Measurements from ENCODE around the gene AKAP13. TPM values are rescaled to one million over a fixed set of nuclear protein-coding genes. Genes with fewer than 3 reads are reported as not detected.

The AKAP13 gene
- polyA plus RNA-seq, 1 experiment: 13.6 TPM

GRCh38 chr15:85509973-85510372, 129.6 kb downstream of the AKAP13 start:
- Histone ChIP-seq H3K36me3 (ENCODE audit: control insufficient read depth, insufficient read depth, low read length) (no peaks in the 10 kb centered on the region), H3K27me3 (ENCODE audit: control insufficient read depth, insufficient read depth, low read length) (no peaks in the 10 kb centered on the region), H3K4me3 (ENCODE audit: low read depth, low read length) (no peak overlapping the region)
- ChIA-PET CTCF (interaction anchor here (1.6 to 1.7 kb wide), 2 partner anchors 10 to 21 kb away, joined by 4 to 6 read pairs; no protein-coding TSS in a partner anchor), POLR2A (no interaction called here)
- TF ChIP-seq CTCF (IDR thresholded peaks at IDR 0.05; ENCODE audit: insufficient read depth, low read depth, low read length): no peak
- DNase-seq (ENCODE audit: low read depth): no peak

- ChIA-PET POLR2A (no interaction called here), CTCF (no interaction called here)
- Histone ChIP-seq H3K4me3 (ENCODE audit: low read depth, low read length) (no peak overlapping the region), H3K27me3 (ENCODE audit: control insufficient read depth, insufficient read depth, low read length) (no peaks in the 10 kb centered on the region), H3K36me3 (ENCODE audit: control insufficient read depth, insufficient read depth, low read length) (no peaks in the 10 kb centered on the region)
- DNase-seq (ENCODE audit: low read depth): no peak
- no peak for TF ChIP-seq CTCF (IDR thresholded peaks at IDR 0.05; ENCODE audit: insufficient read depth, low read depth, low read length)
Measured at GRCh38 chr15:85514413-85514812, 134.0 kb downstream of the AKAP13 start.

GRCh38 chr15:85515212-85515611, 134.8 kb downstream of the AKAP13 start:
- no peak for DNase-seq (ENCODE audit: low read depth)
- Histone ChIP-seq H3K36me3 (ENCODE audit: control insufficient read depth, insufficient read depth, low read length) (no peaks in the 10 kb centered on the region), H3K27me3 (ENCODE audit: control insufficient read depth, insufficient read depth, low read length) (no peaks in the 10 kb centered on the region), H3K4me3 (ENCODE audit: low read depth, low read length) (no peak overlapping the region)
- no peak for TF ChIP-seq CTCF (IDR thresholded peaks at IDR 0.05; ENCODE audit: insufficient read depth, low read depth, low read length)
- POLR2A ChIA-PET: no interaction called here
- CTCF ChIA-PET: no interaction called here

GRCh38 chr15:85517086-85517485, 136.7 kb downstream of the AKAP13 start:
- CTCF ChIA-PET: no interaction called here

GRCh38 chr15:85518979-85519761, 138.8 kb downstream of the AKAP13 start:
- POLR2A ChIA-PET: no interaction called here

More at GRCh38 chr15:85517086-85517485, 136.7 kb downstream of the AKAP13 start:
- Histone ChIP-seq H3K27me3 (ENCODE audit: control insufficient read depth, insufficient read depth, low read length) (no peaks in the 10 kb centered on the region), H3K4me3 (ENCODE audit: low read depth, low read length) (no peak overlapping the region), H3K36me3 (ENCODE audit: control insufficient read depth, insufficient read depth, low read length) (no peaks in the 10 kb centered on the region)
- POLR2A ChIA-PET: no interaction called here
- TF ChIP-seq CTCF (IDR thresholded peaks at IDR 0.05; ENCODE audit: insufficient read depth, low read depth, low read length): no peak
- no peak for DNase-seq (ENCODE audit: low read depth)

More at GRCh38 chr15:85518979-85519761, 138.8 kb downstream of the AKAP13 start:
- no peaks in the 10 kb centered on the region for H3K27me3 ChIP-seq (ENCODE audit: control insufficient read depth, insufficient read depth, low read length)
- H3K4me3 ChIP-seq (ENCODE audit: low read depth, low read length): no peak overlapping the region
- CTCF ChIA-PET: no interaction called here
- H3K36me3 ChIP-seq (ENCODE audit: control insufficient read depth, insufficient read depth, low read length): peaks cover 2% of the 10 kb centered on the region; the same call in 1 of the 2 replicates
- TF ChIP-seq CTCF (IDR thresholded peaks at IDR 0.05; ENCODE audit: insufficient read depth, low read depth, low read length): no peak
- DNase-seq (ENCODE audit: low read depth): no peak

All from BJ (cell line).